KMS-11 (cell line): ENCODE data around the gene NFYB.
A peak's percentile ranks its signal among the peaks of the same experiment; 100 is the strongest.

Experiments used
- H2AFZ ChIP-seq: fragments of 200-600 bp; sonication (generic); 2 replicates; pipeline ENCODE4 v1.6.1; 2016; ENCODE audit warnings: antibody characterized with exemption, mixed run types, low read depth
- H3K27ac ChIP-seq: fragments of 200-600 bp; sonication (generic); 2 replicates; pipeline ENCODE4 v1.6.1; 2016; ENCODE audit warnings: mild to moderate bottlenecking, mixed run types
- H3K27me3 ChIP-seq: fragments of 200-600 bp; sonication (generic); 2 replicates; pipeline ENCODE4 v1.6.1; 2017; ENCODE audit warnings: mild to moderate bottlenecking, low read depth, mixed run types, moderate library complexity; ENCODE audit not compliant: insufficient read depth
- H3K36me3 ChIP-seq: fragments of 200-600 bp; sonication (generic); 2 replicates; pipeline ENCODE4 v1.6.1; 2017; ENCODE audit warnings: mild to moderate bottlenecking, mixed run types; ENCODE audit not compliant: insufficient read depth
- H3K4me1 ChIP-seq: fragments of 200-600 bp; sonication (generic); 2 replicates; pipeline ENCODE4 v1.6.1; 2016; ENCODE audit warnings: mild to moderate bottlenecking, low read depth, mixed run types; ENCODE audit not compliant: poor library complexity, severe bottlenecking
- H3K4me2 ChIP-seq: fragments of 200-600 bp; sonication (generic); 2 replicates; pipeline ENCODE4 v1.7.0; 2016; ENCODE audit warnings: mild to moderate bottlenecking, mixed run types
- H3K4me3 ChIP-seq: fragments of 200-600 bp; sonication (generic); IDR thresholded peaks from 2 replicates; pipeline ENCODE4 v1.6.1; 2017; ENCODE audit warnings: low read depth, low read length, mixed read lengths; ENCODE audit not compliant: insufficient read depth
- H3K79me2 ChIP-seq: fragments of 200-600 bp; sonication (generic); 2 replicates; pipeline ENCODE4 v1.6.1; 2016; ENCODE audit warnings: low read depth, mixed run types; ENCODE audit not compliant: insufficient read depth
- H3K9ac ChIP-seq: fragments of 200-600 bp; sonication (generic); 2 replicates; pipeline ENCODE4 v1.6.1; 2016; ENCODE audit warnings: mild to moderate bottlenecking, mixed run types
- H4K20me1 ChIP-seq: fragments of 200-600 bp; sonication (generic); 2 replicates; pipeline ENCODE4 v1.6.1; 2016; ENCODE audit warnings: mild to moderate bottlenecking, mixed run types; ENCODE audit not compliant: insufficient read depth
- CTCF ChIP-seq: fragments of 200-600 bp; sonication (generic); conservative IDR thresholded peaks from 2 replicates; pipeline ENCODE4 v1.6.1; 2017; ENCODE audit warnings: low read depth, mild to moderate bottlenecking, antibody characterized with exemption, low read length, moderate library complexity, mixed read lengths

The NFYB gene

GRCh38 chr12:104109446-104110271 is 28.4 kb downstream of the NFYB start:
- no peaks in the 10 kb centered on the region for H3K79me2 ChIP-seq
- no peak overlapping the region for H2AFZ ChIP-seq
- H3K27ac ChIP-seq, result no peak overlapping the region
- no peaks in the 10 kb centered on the region for H4K20me1 ChIP-seq
- no peaks in the 10 kb centered on the region for H3K27me3 ChIP-seq
- peaks cover 4% of the 10 kb centered on the region for H3K4me1 ChIP-seq
- no peak overlapping the region for H3K9ac ChIP-seq
- H3K36me3 ChIP-seq, result no peaks in the 10 kb centered on the region
- no peak; the same call in 1 of the 2 replicates for TF ChIP-seq CTCF
- no peak overlapping the region for H3K4me3 ChIP-seq
- no peak overlapping the region for H3K4me2 ChIP-seq

GRCh38 chr12:104108755-104109445 is 29.1 kb downstream of the NFYB start:
- no peak overlapping the region for H3K4me2 ChIP-seq
- no peaks in the 10 kb centered on the region for H3K79me2 ChIP-seq
- H4K20me1 ChIP-seq, result no peaks in the 10 kb centered on the region
- TF ChIP-seq CTCF, result peak; percentile 82
- no peak overlapping the region for H3K9ac ChIP-seq
- no peaks in the 10 kb centered on the region for H3K36me3 ChIP-seq
- H3K27me3 ChIP-seq, result no peaks in the 10 kb centered on the region
- no peak overlapping the region for H3K27ac ChIP-seq
- H2AFZ ChIP-seq, result no peak overlapping the region
- no peak overlapping the region for H3K4me3 ChIP-seq
- peaks cover 4% of the 10 kb centered on the region for H3K4me1 ChIP-seq

- Histone ChIP-seq H2AFZ (no peak overlapping the region), H3K36me3 (no peaks in the 10 kb centered on the region), H4K20me1 (no peaks in the 10 kb centered on the region), H3K27ac (no peak overlapping the region), H3K79me2 (no peaks in the 10 kb centered on the region), H3K4me2 (no peak overlapping the region), H3K4me1 (peaks cover 4% of the 10 kb centered on the region), H3K9ac (no peak overlapping the region), H3K4me3 (no peak overlapping the region), H3K27me3 (no peaks in the 10 kb centered on the region)
- no peak for TF ChIP-seq CTCF
These were observed 31.0 kb downstream of the NFYB start for GRCh38 chr12:104106965-104107364.

GRCh38 chr12:104105461-104105860 is 32.5 kb downstream of the NFYB start:
- Histone ChIP-seq H3K27me3 (no peaks in the 10 kb centered on the region), H3K9ac (no peak overlapping the region), H4K20me1 (no peaks in the 10 kb centered on the region), H3K27ac (no peak overlapping the region), H3K4me1 (peaks cover 4% of the 10 kb centered on the region), H3K4me3 (no peak overlapping the region), H2AFZ (no peak overlapping the region), H3K79me2 (no peaks in the 10 kb centered on the region), H3K36me3 (no peaks in the 10 kb centered on the region), H3K4me2 (no peak overlapping the region)
- TF ChIP-seq CTCF, result no peak
